Hepatocyte (in vitro differentiated cells): ENCODE results near the gene ZGPAT. TPM values are rescaled to one million over a fixed set of nuclear protein-coding genes. Genes with fewer than 3 reads are reported as not detected.

Experiments used
- DNase-seq: peaks from one replicate; pipeline ENCODE4 v3.0.0-alpha.2; 2016; ENCODE audit warnings: low spot score
- H2AFZ ChIP-seq: fragments of 200-600 bp; sonication (generic); 2 replicates; pipeline ENCODE4 v1.6.0; 2016; ENCODE audit warnings: antibody characterized with exemption, mild to moderate bottlenecking
- H3K27ac ChIP-seq: fragments of 200-600 bp; sonication (generic); 2 replicates; pipeline ENCODE4 v1.5.1; 2016; ENCODE audit warnings: mild to moderate bottlenecking
- H3K27me3 ChIP-seq: fragments of 200-600 bp; sonication (generic); 2 replicates; pipeline ENCODE4 v1.6.1; 2016
- H3K36me3 ChIP-seq: fragments of 200-600 bp; sonication (generic); replicated peaks from 2 replicates; pipeline ENCODE4 v1.5.1; 2016; ENCODE audit warnings: low read depth; ENCODE audit not compliant: insufficient read depth
- H3K4me1 ChIP-seq: fragments of 200-600 bp; sonication (generic); 2 replicates; pipeline ENCODE4 v1.5.1; 2016; ENCODE audit warnings: mild to moderate bottlenecking, moderate library complexity; ENCODE audit not compliant: insufficient read depth
- H3K4me2 ChIP-seq: fragments of 200-600 bp; sonication (generic); 2 replicates; pipeline ENCODE4 v1.6.0; 2016
- H3K4me3 ChIP-seq: fragments of 200-600 bp; sonication (generic); 2 replicates; pipeline ENCODE4 v1.5.1; 2016; ENCODE audit warnings: mild to moderate bottlenecking
- H3K79me2 ChIP-seq: fragments of 200-600 bp; sonication (generic); 2 replicates; pipeline ENCODE4 v1.6.0; 2017; ENCODE audit warnings: mild to moderate bottlenecking
- H3K9me2 ChIP-seq: fragments of 200-600 bp; sonication (generic); replicated peaks from 2 replicates; pipeline ENCODE4 v1.6.0; 2017; ENCODE audit warnings: mild to moderate bottlenecking; ENCODE audit not compliant: insufficient read depth
- H3K9me3 ChIP-seq: fragments of 200-600 bp; sonication (generic); 2 replicates; pipeline ENCODE4 v1.5.1; 2016; ENCODE audit warnings: low read depth, mild to moderate bottlenecking
- H4K20me1 ChIP-seq: fragments of 200-600 bp; sonication (generic); 2 replicates; pipeline ENCODE4 v1.6.0; 2016; ENCODE audit warnings: mild to moderate bottlenecking; ENCODE audit not compliant: insufficient read depth, poor library complexity, severe bottlenecking
- CTCF ChIP-seq: fragments of 200-600 bp; sonication (generic); IDR thresholded peaks from 2 replicates; pipeline ENCODE4 v1.5.1; 2016; ENCODE audit warnings: antibody characterized with exemption, mild to moderate bottlenecking; ENCODE audit not compliant: poor library complexity
- EZH2 ChIP-seq: fragments of 200-600 bp; sonication (generic); IDR thresholded peaks from 2 replicates; pipeline ENCODE4 v1.6.1; 2016; ENCODE audit warnings: antibody characterized with exemption, mild to moderate bottlenecking, borderline replicate concordance
- EZH2phosphoT487 ChIP-seq: fragments of 200-600 bp; sonication (generic); IDR thresholded peaks from one replicate; pipeline ENCODE4 v1.6.1; 2018; ENCODE audit warnings: antibody characterized with exemption, mild to moderate bottlenecking, low read depth, moderate library complexity; ENCODE audit not compliant: unreplicated experiment, severe bottlenecking
- WGBS: methylation state at CpG from one replicate; pipeline ENCODE4 v1.1.6; 2016; ENCODE audit warnings: low lambda C conversion rate; ENCODE audit errors: missing lambda C conversion rate; 5-methylcytosine and 5-hydroxymethylcytosine counted together
- polyA plus RNA-seq: library from polyadenylated mRNA; unstranded; fragments of >200 nt; fragmentation: Nextera tagmentation; extraction: Ambion mirVana; gene quantifications from 2 replicates; pipeline ENCODE4 v1.2.1, GENCODE V29; 2016
- total RNA-seq: library from RNA; depleted of rRNA; stranded (reverse); fragments of >200 nt; gene quantifications from 2 replicates; pipeline ENCODE4 v1.2.3, GENCODE V29; 2014

The ZGPAT gene
- total and polyA plus RNA-seq, 2 experiments from 2014 or later: 18.6 to 41.7 TPM

GRCh38 chr20:63756648-63756991 is 48.8 kb downstream of the ZGPAT start:
- 70% methylated on average over 8 of the region's 8 CpGs for WGBS
- H3K4me3 ChIP-seq: no peak overlapping the region
- no peak overlapping the region for H3K4me2 ChIP-seq
- H3K27me3 ChIP-seq: no peaks in the 10 kb centered on the region
- no peak overlapping the region for H2AFZ ChIP-seq
- TF ChIP-seq EZH2 (no peak), CTCF (no peak), EZH2phosphoT487 (no peak)
- no peaks in the 10 kb centered on the region for H3K79me2 ChIP-seq
- no peaks in the 10 kb centered on the region for H4K20me1 ChIP-seq
- H3K27ac ChIP-seq: no peak overlapping the region
- H3K4me1 ChIP-seq: no peaks in the 10 kb centered on the region
- no peaks in the 10 kb centered on the region for H3K9me2 ChIP-seq
- H3K36me3 ChIP-seq: no peaks in the 10 kb centered on the region
- DNase-seq: no peak
- no peaks in the 10 kb centered on the region for H3K9me3 ChIP-seq

GRCh38 chr20:63758152-63758551 is 50.3 kb downstream of the ZGPAT start:
- DNase-seq: no peak
- TF ChIP-seq EZH2phosphoT487: no peak
- no peak for TF ChIP-seq EZH2
- TF ChIP-seq CTCF: no peak
- H3K27me3 ChIP-seq: no peaks in the 10 kb centered on the region
- no peak overlapping the region for H3K27ac ChIP-seq
- H3K4me2 ChIP-seq: no peak overlapping the region
- no peak overlapping the region for H3K4me3 ChIP-seq
- no peaks in the 10 kb centered on the region for H3K9me2 ChIP-seq
- 93% methylated on average over 3 of the region's 7 CpGs for WGBS
- H3K36me3 ChIP-seq: no peaks in the 10 kb centered on the region
- no peaks in the 10 kb centered on the region for H3K79me2 ChIP-seq
- H4K20me1 ChIP-seq: no peaks in the 10 kb centered on the region
- H2AFZ ChIP-seq: no peak overlapping the region
- no peaks in the 10 kb centered on the region for H3K4me1 ChIP-seq
- H3K9me3 ChIP-seq: no peaks in the 10 kb centered on the region

GRCh38 chr20:63759377-63759901 is 51.6 kb downstream of the ZGPAT start:
- no peaks in the 10 kb centered on the region for H3K27me3 ChIP-seq
- no peak overlapping the region for H3K4me2 ChIP-seq
- no peak overlapping the region for H3K27ac ChIP-seq
- H3K79me2 ChIP-seq: no peaks in the 10 kb centered on the region
- WGBS: 86% methylated on average over 7 of the region's 7 CpGs
- TF ChIP-seq CTCF (no peak), EZH2 (no peak), EZH2phosphoT487 (no peak)
- no peaks in the 10 kb centered on the region for H3K9me3 ChIP-seq
- H4K20me1 ChIP-seq: no peaks in the 10 kb centered on the region
- no peaks in the 10 kb centered on the region for H3K4me1 ChIP-seq
- no peaks in the 10 kb centered on the region for H3K36me3 ChIP-seq
- H2AFZ ChIP-seq: no peak overlapping the region
- no peaks in the 10 kb centered on the region for H3K9me2 ChIP-seq
- DNase-seq: no peak
- no peak overlapping the region for H3K4me3 ChIP-seq
